ENCODE data around the gene GPR157.

Gene GPR157

DNA sequence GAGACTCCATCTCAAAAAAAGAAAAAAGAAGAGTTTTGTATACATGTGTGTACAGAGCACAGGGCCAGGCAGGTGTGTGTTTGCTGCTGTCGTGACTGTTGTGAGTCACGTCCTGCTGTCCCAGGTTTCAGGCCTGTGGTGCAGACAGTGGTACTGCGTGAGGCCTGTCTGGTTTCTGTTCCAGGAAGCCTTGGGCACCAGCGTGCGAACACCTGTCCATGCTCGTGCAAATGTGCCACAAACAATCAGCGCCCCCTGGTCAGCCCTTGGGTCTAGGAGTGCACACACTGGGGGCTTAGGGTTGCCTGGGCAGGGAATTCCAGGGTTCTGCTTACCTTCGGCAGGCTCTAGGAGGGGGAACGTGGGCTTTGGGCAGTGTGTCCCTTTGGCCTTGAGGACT is 16.9 kb downstream of the GPR157 start:
- DNase-seq (ENCODE audit: low spot score) (no peak), ATAC-seq (ENCODE audit: low read depth) (no peak)
- TF ChIP-seq, protein P1, sequence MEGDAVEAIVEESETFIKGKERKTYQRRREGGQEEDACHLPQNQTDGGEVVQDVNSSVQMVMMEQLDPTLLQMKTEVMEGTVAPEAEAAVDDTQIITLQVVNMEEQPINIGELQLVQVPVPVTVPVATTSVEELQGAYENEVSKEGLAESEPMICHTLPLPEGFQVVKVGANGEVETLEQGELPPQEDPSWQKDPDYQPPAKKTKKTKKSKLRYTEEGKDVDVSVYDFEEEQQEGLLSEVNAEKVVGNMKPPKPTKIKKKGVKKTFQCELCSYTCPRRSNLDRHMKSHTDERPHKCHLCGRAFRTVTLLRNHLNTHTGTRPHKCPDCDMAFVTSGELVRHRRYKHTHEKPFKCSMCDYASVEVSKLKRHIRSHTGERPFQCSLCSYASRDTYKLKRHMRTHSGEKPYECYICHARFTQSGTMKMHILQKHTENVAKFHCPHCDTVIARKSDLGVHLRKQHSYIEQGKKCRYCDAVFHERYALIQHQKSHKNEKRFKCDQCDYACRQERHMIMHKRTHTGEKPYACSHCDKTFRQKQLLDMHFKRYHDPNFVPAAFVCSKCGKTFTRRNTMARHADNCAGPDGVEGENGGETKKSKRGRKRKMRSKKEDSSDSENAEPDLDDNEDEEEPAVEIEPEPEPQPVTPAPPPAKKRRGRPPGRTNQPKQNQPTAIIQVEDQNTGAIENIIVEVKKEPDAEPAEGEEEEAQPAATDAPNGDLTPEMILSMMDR (IDR thresholded peaks at IDR 0.05; ENCODE audit: poor library complexity, severe bottlenecking) = no peak
- no peak overlapping the region for H3K4me3 ChIP-seq (ENCODE audit: severe bottlenecking)
- H3K27me3 ChIP-seq (ENCODE audit: insufficient read depth, poor library complexity, severe bottlenecking) = no peaks in the 10 kb centered on the region
- H3K27ac ChIP-seq (ENCODE audit: poor library complexity, severe bottlenecking) = peak overlapping the region; percentile 60
- peaks cover 24% of the 10 kb centered on the region for H3K4me1 ChIP-seq (ENCODE audit: insufficient read depth, poor library complexity, severe bottlenecking)
- no peaks in the 10 kb centered on the region for H3K9me3 ChIP-seq (ENCODE audit: severe bottlenecking)
- peaks cover 15% of the 10 kb centered on the region for H3K36me3 ChIP-seq (ENCODE audit: low read depth)

DNA sequence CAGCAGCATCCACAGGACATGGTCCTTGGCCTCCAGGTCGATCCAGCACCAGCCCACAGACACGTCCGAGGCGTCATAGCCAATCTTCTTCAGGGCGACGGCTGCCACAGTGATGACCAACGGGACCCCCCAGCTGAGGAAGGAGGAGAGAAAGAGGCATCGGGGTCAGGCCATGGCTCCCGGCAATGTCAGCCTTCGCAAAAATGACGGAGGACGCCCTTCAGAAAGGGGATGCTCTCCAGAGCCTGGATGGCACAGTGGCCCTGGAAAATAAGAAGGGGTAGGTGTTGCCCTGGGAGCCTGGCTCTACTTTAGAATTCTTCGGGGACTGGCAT is 17.6 kb downstream of the GPR157 start:
- TF ChIP-seq, protein P1 (IDR thresholded peaks at IDR 0.05; ENCODE audit: poor library complexity, severe bottlenecking) = no peak
- ATAC-seq (ENCODE audit: low read depth) = no peak
- H3K27ac ChIP-seq (ENCODE audit: poor library complexity, severe bottlenecking) = peak overlapping the region; percentile 60

DNA sequence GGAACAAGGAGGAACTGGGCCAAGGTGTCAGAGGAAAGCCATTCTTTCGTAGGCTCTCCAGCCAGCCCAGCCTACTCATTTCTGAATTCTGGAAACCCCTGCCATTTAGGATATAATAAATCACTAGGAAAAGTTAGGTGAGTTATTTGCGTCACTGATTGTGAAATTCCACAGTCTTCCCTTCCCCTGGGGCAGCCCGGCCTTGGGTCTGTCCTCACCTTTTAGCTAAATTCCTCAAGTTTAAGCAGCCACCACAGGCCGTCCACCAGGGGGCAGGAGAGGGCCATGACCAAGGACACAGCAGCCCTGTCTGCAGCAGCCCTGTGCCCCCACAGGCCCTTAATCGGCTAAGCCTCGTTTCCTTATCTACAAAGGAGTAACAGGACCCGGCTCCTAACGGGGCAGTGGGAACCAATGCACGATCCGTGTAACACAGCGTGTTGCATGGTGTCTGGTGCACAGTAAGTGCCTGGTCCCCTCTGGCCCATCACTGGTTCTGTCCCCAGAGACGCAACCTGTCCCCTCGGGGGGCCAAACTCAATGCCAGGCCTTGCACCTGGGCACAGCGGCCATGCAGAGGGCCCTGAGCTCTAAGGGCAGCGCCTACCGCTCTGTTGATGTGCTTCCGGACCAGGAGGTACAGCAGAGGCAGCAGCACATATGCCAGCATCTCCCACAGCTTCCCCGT is 18.1 kb downstream of the GPR157 start:
- Histone ChIP-seq H3K36me3 (ENCODE audit: low read depth) (peaks cover 15% of the 10 kb centered on the region), H3K9me3 (ENCODE audit: severe bottlenecking) (no peaks in the 10 kb centered on the region), H3K27me3 (ENCODE audit: insufficient read depth, poor library complexity, severe bottlenecking) (no peaks in the 10 kb centered on the region), H3K27ac (ENCODE audit: poor library complexity, severe bottlenecking) (peak overlapping the region; percentile 60), H3K4me3 (ENCODE audit: severe bottlenecking) (no peak overlapping the region), H3K4me1 (ENCODE audit: insufficient read depth, poor library complexity, severe bottlenecking) (peaks cover 24% of the 10 kb centered on the region)
- ATAC-seq (ENCODE audit: low read depth) = peak; percentile 77
- peak; percentile 92 for DNase-seq (ENCODE audit: low spot score)
- TF ChIP-seq, protein P1 (IDR thresholded peaks at IDR 0.05; ENCODE audit: poor library complexity, severe bottlenecking) = peak; percentile 94

More for the DNA sequence above, 17.6 kb downstream of the GPR157 start:
- Histone ChIP-seq H3K36me3 (ENCODE audit: low read depth) (peaks cover 15% of the 10 kb centered on the region), H3K4me3 (ENCODE audit: severe bottlenecking) (no peak overlapping the region), H3K4me1 (ENCODE audit: insufficient read depth, poor library complexity, severe bottlenecking) (peaks cover 24% of the 10 kb centered on the region), H3K27me3 (ENCODE audit: insufficient read depth, poor library complexity, severe bottlenecking) (no peaks in the 10 kb centered on the region), H3K9me3 (ENCODE audit: severe bottlenecking) (no peaks in the 10 kb centered on the region)
- DNase-seq (ENCODE audit: low spot score) = no peak

DNA sequence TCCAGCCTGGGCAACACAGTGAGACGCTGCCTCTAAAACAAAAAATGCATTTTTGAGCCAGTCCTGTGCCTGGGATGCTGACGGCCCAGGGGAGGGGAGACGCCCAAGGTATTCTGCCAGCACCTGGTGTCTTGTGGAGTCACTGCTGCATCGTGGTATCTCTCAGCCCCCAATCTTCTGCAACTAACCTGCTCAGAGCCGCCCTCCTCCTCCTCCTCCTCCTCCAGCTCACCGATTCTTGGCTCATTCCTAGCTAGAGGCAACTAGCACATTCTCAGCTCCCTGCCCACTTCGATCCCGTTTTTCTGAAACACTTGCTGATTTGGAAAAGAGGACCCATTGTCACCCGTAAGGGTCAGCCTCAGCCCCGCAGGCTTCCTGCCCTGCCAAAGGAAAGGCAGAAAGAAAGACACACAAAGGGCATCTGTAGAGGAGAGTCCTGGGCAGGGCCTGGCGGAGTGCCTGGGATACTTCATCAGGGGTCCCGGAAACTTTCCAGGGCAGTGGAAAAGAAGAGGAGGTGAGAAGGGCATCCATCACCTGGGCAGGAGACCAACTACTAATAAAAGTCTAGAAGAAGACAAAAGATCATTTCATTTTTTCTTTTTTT is 20.7 kb downstream of the GPR157 start:
- Histone ChIP-seq H3K4me3 (ENCODE audit: severe bottlenecking) (no peak overlapping the region), H3K4me1 (ENCODE audit: insufficient read depth, poor library complexity, severe bottlenecking) (peaks cover 13% of the 10 kb centered on the region), H3K27me3 (ENCODE audit: insufficient read depth, poor library complexity, severe bottlenecking) (no peaks in the 10 kb centered on the region), H3K27ac (ENCODE audit: poor library complexity, severe bottlenecking) (no peak overlapping the region), H3K9me3 (ENCODE audit: severe bottlenecking) (no peaks in the 10 kb centered on the region), H3K36me3 (ENCODE audit: low read depth) (peaks cover 24% of the 10 kb centered on the region)
- TF ChIP-seq, protein P1 (IDR thresholded peaks at IDR 0.05; ENCODE audit: poor library complexity, severe bottlenecking) = no peak
- DNase-seq (ENCODE audit: low spot score) (no peak), ATAC-seq (ENCODE audit: low read depth) (no peak)

DNA sequence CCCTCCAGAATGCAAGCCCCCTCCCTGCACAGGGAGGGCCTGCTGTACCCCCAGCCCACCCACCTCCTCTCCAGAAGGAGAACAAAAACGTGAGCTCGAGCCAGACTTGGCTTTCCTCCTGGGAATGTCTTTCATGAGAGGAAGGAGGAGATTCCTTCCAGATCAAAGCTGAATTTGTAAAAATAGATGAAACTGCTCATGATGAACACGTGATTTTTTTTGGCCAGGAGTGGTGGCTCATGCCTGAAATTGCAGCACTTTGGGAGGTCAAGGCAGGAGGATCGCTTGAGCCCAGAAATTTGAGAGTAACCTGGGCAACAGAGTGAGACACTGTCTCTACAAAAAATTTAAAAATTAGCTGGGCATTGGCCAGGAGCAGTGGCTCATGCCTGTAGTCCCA is 21.8 kb downstream of the GPR157 start:
- Histone ChIP-seq H3K27me3 (ENCODE audit: insufficient read depth, poor library complexity, severe bottlenecking) (no peaks in the 10 kb centered on the region), H3K4me1 (ENCODE audit: insufficient read depth, poor library complexity, severe bottlenecking) (peaks cover 7% of the 10 kb centered on the region), H3K27ac (ENCODE audit: poor library complexity, severe bottlenecking) (no peak overlapping the region), H3K36me3 (ENCODE audit: low read depth) (peaks cover 27% of the 10 kb centered on the region), H3K4me3 (ENCODE audit: severe bottlenecking) (no peak overlapping the region), H3K9me3 (ENCODE audit: severe bottlenecking) (no peaks in the 10 kb centered on the region)
- TF ChIP-seq, protein P1 (IDR thresholded peaks at IDR 0.05; ENCODE audit: poor library complexity, severe bottlenecking) = no peak
- DNase-seq (ENCODE audit: low spot score) (no peak), ATAC-seq (ENCODE audit: low read depth) (no peak)

All from RWPE2 (cell line).